ENCODE results near the gene P2RY13.

DNA sequence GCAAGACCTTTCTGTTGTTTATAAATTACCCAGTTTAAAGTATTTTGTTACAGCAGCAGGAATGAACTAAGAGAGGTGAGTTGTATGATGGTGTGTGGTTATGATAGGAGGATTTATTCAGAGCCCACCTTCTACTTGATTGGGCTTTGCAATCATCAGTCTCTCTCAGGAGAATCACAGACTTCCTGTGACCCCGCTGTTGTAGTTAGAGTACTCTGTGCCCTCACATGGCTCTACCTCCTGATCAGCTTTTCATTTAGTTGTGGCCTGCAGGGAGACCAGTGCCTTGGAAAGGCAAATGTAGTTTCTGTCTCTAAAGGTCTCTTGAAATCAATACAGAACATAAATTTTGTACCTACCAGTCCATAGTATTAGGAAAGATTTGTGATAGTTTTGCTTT, 43.4 kb downstream of the P2RY13 start:
- TF ChIP-seq ZNF207 (IDR thresholded peaks at IDR 0.05; ENCODE audit: borderline replicate concordance) (no peak), GABPA (IDR thresholded peaks at IDR 0.05; ENCODE audit: low read depth) (no peak), SRF (IDR thresholded peaks at IDR 0.05; ENCODE audit: low read depth in 2 of 2, low read length in 2 of 2) (no peak), SMAD1 (IDR thresholded peaks at IDR 0.05; ENCODE audit: low read depth, partially characterized antibody) (no peak), CBX3 (IDR thresholded peaks at IDR 0.05; ENCODE audit: borderline replicate concordance, low read depth) (no peak), EZH2 (IDR thresholded peaks at IDR 0.05; ENCODE audit: borderline replicate concordance, control insufficient read depth, low read depth, low read length) (no peak), CEBPB (IDR thresholded peaks at IDR 0.05; ENCODE audit: borderline replicate concordance in 1 of 2, low read depth in 2 of 2, low read length in 2 of 2) (no peak), SIX5 (IDR thresholded peaks at IDR 0.05; ENCODE audit: low read depth, low read length, severe bottlenecking) (no peak), FOS (IDR thresholded peaks at IDR 0.05; ENCODE audit: borderline replicate concordance, extremely low read depth, insufficient read length) (no peak)
- TF ChIP-seq, protein P1, sequence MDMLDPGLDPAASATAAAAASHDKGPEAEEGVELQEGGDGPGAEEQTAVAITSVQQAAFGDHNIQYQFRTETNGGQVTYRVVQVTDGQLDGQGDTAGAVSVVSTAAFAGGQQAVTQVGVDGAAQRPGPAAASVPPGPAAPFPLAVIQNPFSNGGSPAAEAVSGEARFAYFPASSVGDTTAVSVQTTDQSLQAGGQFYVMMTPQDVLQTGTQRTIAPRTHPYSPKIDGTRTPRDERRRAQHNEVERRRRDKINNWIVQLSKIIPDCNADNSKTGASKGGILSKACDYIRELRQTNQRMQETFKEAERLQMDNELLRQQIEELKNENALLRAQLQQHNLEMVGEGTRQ (IDR thresholded peaks at IDR 0.05; ENCODE audit: borderline replicate concordance, low read depth, low read length) = no peak
- TF ChIP-seq, protein P2, sequence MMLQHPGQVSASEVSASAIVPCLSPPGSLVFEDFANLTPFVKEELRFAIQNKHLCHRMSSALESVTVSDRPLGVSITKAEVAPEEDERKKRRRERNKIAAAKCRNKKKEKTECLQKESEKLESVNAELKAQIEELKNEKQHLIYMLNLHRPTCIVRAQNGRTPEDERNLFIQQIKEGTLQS (IDR thresholded peaks at IDR 0.05; ENCODE audit: borderline replicate concordance, extremely low read depth, low read depth, low read length) = no peak
